Osteocyte (in vitro differentiated cells): ENCODE data around the gene ADRA1B. TPM values are rescaled to one million over a fixed set of nuclear protein-coding genes. Genes with fewer than 3 reads are reported as not detected.
A peak's percentile ranks its signal among the peaks of the same experiment; 100 is the strongest.
"Not testable (repeated sequence)": the region's sequence is repeated elsewhere in the genome, so short reads cannot be mapped to it uniquely, and the experiment has no call there.

Experiments used
- DNase-seq: peaks from one replicate; pipeline ENCODE4 v3.0.0; 2021; ENCODE audit warnings: mixed read lengths; ENCODE audit not compliant: unreplicated experiment; ENCODE audit errors: extremely low spot score
- H3K27ac Mint-ChIP-seq: one replicate; pipeline ENCODE4 v1.8.0; 2021; ENCODE audit warnings: mild to moderate bottlenecking, mixed read lengths; ENCODE audit not compliant: unreplicated experiment
- H3K27me3 Mint-ChIP-seq: one replicate; pipeline ENCODE4 v1.8.0; 2021; ENCODE audit warnings: mixed read lengths; ENCODE audit not compliant: unreplicated experiment
- H3K36me3 Mint-ChIP-seq: one replicate; pipeline ENCODE4 v1.8.0; 2021; ENCODE audit warnings: mixed read lengths; ENCODE audit not compliant: unreplicated experiment
- H3K4me1 Mint-ChIP-seq: one replicate; pipeline ENCODE4 v1.8.0; 2021; ENCODE audit warnings: mixed read lengths; ENCODE audit not compliant: unreplicated experiment
- H3K4me3 Mint-ChIP-seq: one replicate; pipeline ENCODE4 v1.8.0; 2021; ENCODE audit warnings: mild to moderate bottlenecking, moderate library complexity, mixed read lengths; ENCODE audit not compliant: unreplicated experiment
- H3K9me3 Mint-ChIP-seq: one replicate; pipeline ENCODE4 v1.8.0; 2021; ENCODE audit warnings: mixed read lengths; ENCODE audit not compliant: unreplicated experiment
- total RNA-seq: library from RNA; stranded (reverse); gene quantifications from 2 replicates; pipeline ENCODE4 v1.2.1, GENCODE V29; 2021
- TF ChIP-seq, protein P1 (sequence below): fragments of 200-600 bp; sonication (generic); IDR thresholded peaks from 2 replicates; pipeline ENCODE4 v1.5.0; 2021; ENCODE audit warnings: antibody characterized with exemption, mild to moderate bottlenecking, moderate library complexity

Gene ADRA1B
- total RNA-seq, 1 donor from 2014 or later, result 4.0 TPM

DNA sequence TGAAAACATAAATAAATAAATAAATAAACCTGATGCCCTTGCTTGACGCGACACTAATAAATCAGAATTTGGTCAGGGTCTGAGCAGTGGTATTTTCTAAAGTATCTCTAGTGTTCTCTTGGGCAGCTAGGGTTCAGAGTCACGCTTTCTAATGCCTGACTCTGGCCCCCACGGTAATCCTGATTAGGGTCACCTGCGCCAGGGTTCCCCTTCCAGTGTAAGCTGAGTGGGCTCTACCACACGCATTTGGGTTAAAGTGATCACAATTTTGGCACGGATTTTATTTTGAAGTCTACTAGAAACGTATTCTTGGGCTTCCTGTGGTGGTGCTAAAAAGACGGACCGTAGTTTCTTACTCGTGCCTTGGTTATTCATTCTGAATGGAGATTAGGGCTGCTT, 93.3 kb downstream of the ADRA1B start:
- peak overlapping the region; percentile 98 for H3K27ac Mint-ChIP-seq
- H3K4me3 Mint-ChIP-seq, result peak overlapping the region; percentile 99
- peaks cover 11% of the 10 kb centered on the region for H3K36me3 Mint-ChIP-seq
- H3K27me3 Mint-ChIP-seq, result no peaks in the 10 kb centered on the region
- no peak for DNase-seq
- H3K9me3 Mint-ChIP-seq, result no peaks in the 10 kb centered on the region
- TF ChIP-seq, protein P1, sequence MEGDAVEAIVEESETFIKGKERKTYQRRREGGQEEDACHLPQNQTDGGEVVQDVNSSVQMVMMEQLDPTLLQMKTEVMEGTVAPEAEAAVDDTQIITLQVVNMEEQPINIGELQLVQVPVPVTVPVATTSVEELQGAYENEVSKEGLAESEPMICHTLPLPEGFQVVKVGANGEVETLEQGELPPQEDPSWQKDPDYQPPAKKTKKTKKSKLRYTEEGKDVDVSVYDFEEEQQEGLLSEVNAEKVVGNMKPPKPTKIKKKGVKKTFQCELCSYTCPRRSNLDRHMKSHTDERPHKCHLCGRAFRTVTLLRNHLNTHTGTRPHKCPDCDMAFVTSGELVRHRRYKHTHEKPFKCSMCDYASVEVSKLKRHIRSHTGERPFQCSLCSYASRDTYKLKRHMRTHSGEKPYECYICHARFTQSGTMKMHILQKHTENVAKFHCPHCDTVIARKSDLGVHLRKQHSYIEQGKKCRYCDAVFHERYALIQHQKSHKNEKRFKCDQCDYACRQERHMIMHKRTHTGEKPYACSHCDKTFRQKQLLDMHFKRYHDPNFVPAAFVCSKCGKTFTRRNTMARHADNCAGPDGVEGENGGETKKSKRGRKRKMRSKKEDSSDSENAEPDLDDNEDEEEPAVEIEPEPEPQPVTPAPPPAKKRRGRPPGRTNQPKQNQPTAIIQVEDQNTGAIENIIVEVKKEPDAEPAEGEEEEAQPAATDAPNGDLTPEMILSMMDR, result no peak
- peaks cover 24% of the 10 kb centered on the region for H3K4me1 Mint-ChIP-seq

DNA sequence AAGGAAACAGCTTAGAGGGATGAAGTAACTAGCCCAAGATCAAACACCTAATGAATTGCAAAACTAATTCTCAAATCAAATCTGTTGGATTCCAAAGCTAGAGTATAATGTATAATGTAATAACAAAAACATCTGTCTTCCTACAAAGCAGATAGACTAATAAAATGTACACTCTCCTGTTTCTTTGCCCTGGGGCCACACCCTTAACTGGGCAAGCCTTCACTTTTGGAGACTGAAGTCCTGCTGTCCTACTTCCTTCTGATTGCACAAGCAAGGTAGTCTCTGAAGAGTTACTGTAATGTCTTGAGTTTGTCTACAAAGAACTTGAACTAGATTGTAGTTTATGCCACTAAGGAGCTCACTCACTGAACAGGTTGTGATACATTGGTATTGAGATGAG, 95.2 kb downstream of the ADRA1B start:
- TF ChIP-seq, protein P1, result no peak
- no peak for DNase-seq
- Mint-ChIP-seq H3K27me3 (no peaks in the 10 kb centered on the region), H3K36me3 (peaks cover 19% of the 10 kb centered on the region), H3K9me3 (no peaks in the 10 kb centered on the region), H3K27ac (no peak overlapping the region), H3K4me1 (peaks cover 24% of the 10 kb centered on the region), H3K4me3 (no peak overlapping the region)

DNA sequence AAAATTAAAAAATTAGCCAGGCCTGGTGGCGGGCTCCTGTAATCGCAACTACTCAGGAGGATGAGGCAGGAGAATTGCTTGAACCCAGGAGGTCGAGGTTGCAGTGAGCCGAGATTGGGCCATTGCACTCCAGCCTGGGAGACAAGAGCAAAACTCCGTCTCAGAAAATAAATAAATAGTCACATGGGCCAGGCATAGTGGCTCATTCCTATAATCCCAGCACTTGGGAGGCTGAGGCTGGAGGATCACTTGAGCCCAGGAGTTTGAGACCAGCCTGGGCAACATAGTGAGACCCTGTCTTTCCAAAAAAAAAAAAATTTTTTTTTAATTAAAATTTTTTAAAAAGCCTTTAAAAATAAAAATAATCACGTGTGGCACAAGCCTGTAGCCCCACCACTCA, 97.9 kb downstream of the ADRA1B start:
- H3K27ac Mint-ChIP-seq, H3K4me3 Mint-ChIP-seq, DNase-seq, H3K9me3 Mint-ChIP-seq, H3K27me3 Mint-ChIP-seq: not testable (repeated sequence)
- H3K4me1 Mint-ChIP-seq, result peaks cover 21% of the 10 kb centered on the region
- H3K36me3 Mint-ChIP-seq, result peaks cover 24% of the 10 kb centered on the region

DNA sequence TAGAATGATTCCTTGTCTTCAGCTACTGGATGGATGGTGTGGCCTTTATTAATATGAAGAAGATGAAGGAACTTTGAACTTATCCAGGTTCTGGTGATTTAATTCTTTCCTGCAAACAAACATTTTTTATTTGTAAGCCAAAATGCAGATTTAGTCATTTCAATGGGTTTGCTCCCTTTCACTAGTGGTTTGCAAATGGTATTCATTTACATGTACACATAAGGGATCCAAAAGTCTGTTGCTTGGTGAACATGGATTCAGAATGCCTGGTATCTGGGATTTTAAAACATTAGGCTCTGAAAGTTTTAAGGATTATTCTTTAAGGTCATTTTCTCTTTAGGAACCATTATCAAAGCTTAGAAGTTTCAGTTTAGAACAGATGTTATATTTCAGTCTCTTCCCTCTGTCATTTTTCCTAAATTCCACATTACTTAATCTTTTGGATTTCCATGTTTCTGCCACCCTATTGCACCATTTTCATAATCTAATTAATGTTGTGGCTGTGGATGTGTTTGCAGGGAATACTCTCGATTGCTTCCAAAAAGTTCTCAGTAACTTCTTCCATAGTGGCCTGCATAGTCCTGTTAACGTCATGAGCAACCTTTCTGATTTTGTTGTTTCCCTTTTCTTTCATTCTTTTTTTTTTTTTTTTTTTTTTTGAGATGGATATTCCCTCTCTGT, 102.8 kb downstream of the ADRA1B start:
- Mint-ChIP-seq H3K27ac (no peak overlapping the region), H3K4me3 (no peak overlapping the region), H3K9me3 (no peaks in the 10 kb centered on the region), H3K36me3 (peaks cover 16% of the 10 kb centered on the region), H3K27me3 (no peaks in the 10 kb centered on the region), H3K4me1 (no peaks in the 10 kb centered on the region)
- DNase-seq, result no peak
- TF ChIP-seq, protein P1, result no peak

DNA sequence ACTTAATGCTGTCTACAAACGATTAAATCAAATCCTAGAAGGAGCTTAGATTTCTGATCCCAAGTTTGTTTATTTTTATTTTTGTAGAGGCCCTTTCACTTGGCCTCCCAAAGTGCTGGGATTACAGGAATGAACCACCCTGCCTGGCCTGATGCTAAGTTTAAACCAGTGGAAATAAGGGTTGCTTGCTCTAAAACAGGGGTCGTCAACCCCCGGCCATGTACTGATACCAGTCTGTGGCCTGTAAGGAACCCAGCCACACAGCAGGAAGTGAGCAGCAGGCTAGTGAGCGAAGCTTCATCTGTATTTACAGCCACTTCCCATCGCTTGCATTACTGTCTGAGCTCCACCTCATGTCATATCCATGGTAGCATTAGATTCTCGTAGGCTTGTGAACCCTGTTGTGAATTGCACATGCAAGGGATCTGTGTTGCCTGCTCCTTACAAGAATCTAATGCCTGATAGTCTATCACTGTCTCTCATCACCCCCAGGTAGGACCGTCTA, 104.0 kb downstream of the ADRA1B start:
- Mint-ChIP-seq H3K36me3 (peaks cover 13% of the 10 kb centered on the region), H3K27me3 (no peaks in the 10 kb centered on the region), H3K4me3 (no peak overlapping the region), H3K27ac (no peak overlapping the region), H3K9me3 (no peaks in the 10 kb centered on the region), H3K4me1 (no peaks in the 10 kb centered on the region)
- no peak for DNase-seq
- TF ChIP-seq, protein P1, result no peak
